Nephron progenitor cell (in vitro differentiated cells): Measurements from ENCODE around the gene PACS2.

ENCODE experiments used
- DNase-seq: peaks from one replicate; pipeline ENCODE4 v3.0.0; 2021
- H3K27ac Mint-ChIP-seq: 2 replicates; pipeline ENCODE4 v1.8.0; 2021; ENCODE audit warnings: mild to moderate bottlenecking, moderate library complexity, mixed read lengths
- H3K27me3 Mint-ChIP-seq: 2 replicates; pipeline ENCODE4 v1.8.0; 2021; ENCODE audit warnings: mild to moderate bottlenecking, low read depth, mixed read lengths; ENCODE audit not compliant: poor library complexity
- H3K36me3 Mint-ChIP-seq: 2 replicates; pipeline ENCODE4 v1.8.0; 2021; ENCODE audit warnings: low read depth, mixed read lengths
- H3K4me1 Mint-ChIP-seq: 2 replicates; pipeline ENCODE4 v1.8.0; 2021; ENCODE audit warnings: mixed read lengths
- H3K4me3 Mint-ChIP-seq: 2 replicates; pipeline ENCODE4 v1.8.0; 2021; ENCODE audit warnings: mild to moderate bottlenecking, moderate library complexity, mixed read lengths
- H3K9me3 Mint-ChIP-seq: 2 replicates; pipeline ENCODE4 v1.8.0; 2021; ENCODE audit warnings: mild to moderate bottlenecking, moderate library complexity, mixed read lengths
- TF ChIP-seq, protein P1 (sequence below): fragments of 200-600 bp; sonication (generic); IDR thresholded peaks from 2 replicates; pipeline ENCODE4 v1.5.0; 2021; ENCODE audit warnings: antibody characterized with exemption

Gene PACS2

GRCh38 chr14:105385698-105386365 lies 71.3 kb downstream of the PACS2 start:
- no peak overlapping the region for H3K4me3 Mint-ChIP-seq
- no peaks in the 10 kb centered on the region for H3K27me3 Mint-ChIP-seq
- TF ChIP-seq, protein P1, sequence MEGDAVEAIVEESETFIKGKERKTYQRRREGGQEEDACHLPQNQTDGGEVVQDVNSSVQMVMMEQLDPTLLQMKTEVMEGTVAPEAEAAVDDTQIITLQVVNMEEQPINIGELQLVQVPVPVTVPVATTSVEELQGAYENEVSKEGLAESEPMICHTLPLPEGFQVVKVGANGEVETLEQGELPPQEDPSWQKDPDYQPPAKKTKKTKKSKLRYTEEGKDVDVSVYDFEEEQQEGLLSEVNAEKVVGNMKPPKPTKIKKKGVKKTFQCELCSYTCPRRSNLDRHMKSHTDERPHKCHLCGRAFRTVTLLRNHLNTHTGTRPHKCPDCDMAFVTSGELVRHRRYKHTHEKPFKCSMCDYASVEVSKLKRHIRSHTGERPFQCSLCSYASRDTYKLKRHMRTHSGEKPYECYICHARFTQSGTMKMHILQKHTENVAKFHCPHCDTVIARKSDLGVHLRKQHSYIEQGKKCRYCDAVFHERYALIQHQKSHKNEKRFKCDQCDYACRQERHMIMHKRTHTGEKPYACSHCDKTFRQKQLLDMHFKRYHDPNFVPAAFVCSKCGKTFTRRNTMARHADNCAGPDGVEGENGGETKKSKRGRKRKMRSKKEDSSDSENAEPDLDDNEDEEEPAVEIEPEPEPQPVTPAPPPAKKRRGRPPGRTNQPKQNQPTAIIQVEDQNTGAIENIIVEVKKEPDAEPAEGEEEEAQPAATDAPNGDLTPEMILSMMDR, result no peak
- H3K9me3 Mint-ChIP-seq, result no peaks in the 10 kb centered on the region
- H3K36me3 Mint-ChIP-seq, result peaks cover 5% of the 10 kb centered on the region
- H3K27ac Mint-ChIP-seq, result no peak overlapping the region
- no peak for DNase-seq
- H3K4me1 Mint-ChIP-seq, result no peaks in the 10 kb centered on the region

GRCh38 chr14:105386581-105387529 lies 72.3 kb downstream of the PACS2 start:
- DNase-seq, result no peak
- Mint-ChIP-seq H3K36me3 (peaks cover 5% of the 10 kb centered on the region), H3K4me1 (peaks cover 4% of the 10 kb centered on the region), H3K27ac (no peak overlapping the region), H3K27me3 (no peaks in the 10 kb centered on the region), H3K4me3 (no peak overlapping the region), H3K9me3 (no peaks in the 10 kb centered on the region)
- TF ChIP-seq, protein P1, result no peak

GRCh38 chr14:105387530-105387922 lies 73.0 kb downstream of the PACS2 start:
- TF ChIP-seq, protein P1, result no peak
- Mint-ChIP-seq H3K4me3 (no peak overlapping the region), H3K27me3 (no peaks in the 10 kb centered on the region), H3K9me3 (no peaks in the 10 kb centered on the region), H3K4me1 (peaks cover 5% of the 10 kb centered on the region), H3K36me3 (peaks cover 5% of the 10 kb centered on the region), H3K27ac (no peak overlapping the region)
- no peak for DNase-seq

- no peak for DNase-seq
- H3K9me3 Mint-ChIP-seq, result no peaks in the 10 kb centered on the region
- peaks cover 5% of the 10 kb centered on the region for H3K4me1 Mint-ChIP-seq
- no peak overlapping the region for H3K4me3 Mint-ChIP-seq
- H3K27ac Mint-ChIP-seq, result no peak overlapping the region
- TF ChIP-seq, protein P1, result no peak
- H3K27me3 Mint-ChIP-seq, result no peaks in the 10 kb centered on the region
- H3K36me3 Mint-ChIP-seq, result peaks cover 5% of the 10 kb centered on the region
Observed at GRCh38 chr14:105388110-105388951, 73.8 kb downstream of the PACS2 start.

DNA sequence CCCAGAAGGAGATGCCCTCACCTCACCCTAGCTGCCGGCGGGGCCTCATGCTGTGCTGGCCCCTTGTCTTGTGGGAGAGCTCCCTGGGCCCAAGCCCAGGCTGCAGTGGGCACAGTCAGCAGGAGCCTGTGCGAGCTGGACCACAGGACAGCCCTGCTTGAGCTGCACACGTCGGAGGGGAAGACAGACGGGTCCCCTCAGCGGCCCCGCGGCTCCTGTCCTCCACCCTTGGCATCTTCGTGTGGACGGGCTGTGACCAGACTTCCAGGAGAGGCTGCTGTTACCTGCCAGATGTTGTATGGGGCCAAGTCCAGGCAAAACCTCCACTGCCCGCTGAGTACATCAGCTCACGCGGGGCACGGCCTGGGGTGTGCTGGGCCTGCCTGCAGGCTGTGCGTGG lies 74.4 kb downstream of the PACS2 start:
- Mint-ChIP-seq H3K36me3 (no peaks in the 10 kb centered on the region), H3K27ac (no peak overlapping the region), H3K27me3 (no peaks in the 10 kb centered on the region), H3K4me1 (peaks cover 5% of the 10 kb centered on the region), H3K4me3 (no peak overlapping the region), H3K9me3 (no peaks in the 10 kb centered on the region)
- DNase-seq, result no peak
- TF ChIP-seq, protein P1, result no peak
